ENCODE measurements around the gene GRN. TPM values are rescaled to one million over a fixed set of nuclear protein-coding genes. Genes with fewer than 3 reads are reported as not detected.

Gene GRN
- total and polyA plus RNA-seq, 2 of the 13 experiments (the other 11 are each of a cell fraction or from before 2014, with no cell fraction given), result 86.6 to 143 TPM

DNA sequence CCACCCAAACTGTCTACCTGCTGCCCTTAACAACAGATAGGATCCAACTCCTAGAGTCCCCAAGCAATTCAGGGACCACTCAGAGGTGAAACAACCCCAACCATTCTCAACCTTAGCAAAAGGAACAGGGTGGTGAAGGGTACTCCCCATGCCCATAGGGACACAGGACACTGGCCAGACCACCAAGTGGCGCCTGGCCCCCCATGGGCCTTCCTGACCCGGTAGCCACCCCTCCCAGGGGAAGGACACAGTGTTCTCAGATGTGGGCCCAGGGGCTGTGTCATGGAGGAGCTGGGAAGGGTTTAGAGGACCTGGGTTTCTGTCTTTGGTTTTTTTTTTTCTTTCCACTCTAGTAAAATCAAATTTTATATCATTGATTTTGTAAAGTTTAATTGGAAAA, 10.8 kb upstream of the GRN start (continued):
- TF ChIP-seq MTF2 (CRISPR knock-in tag; IDR thresholded peaks at IDR 0.05; ENCODE audit: borderline replicate concordance), result no peak
- TF ChIP-seq, protein P1, sequence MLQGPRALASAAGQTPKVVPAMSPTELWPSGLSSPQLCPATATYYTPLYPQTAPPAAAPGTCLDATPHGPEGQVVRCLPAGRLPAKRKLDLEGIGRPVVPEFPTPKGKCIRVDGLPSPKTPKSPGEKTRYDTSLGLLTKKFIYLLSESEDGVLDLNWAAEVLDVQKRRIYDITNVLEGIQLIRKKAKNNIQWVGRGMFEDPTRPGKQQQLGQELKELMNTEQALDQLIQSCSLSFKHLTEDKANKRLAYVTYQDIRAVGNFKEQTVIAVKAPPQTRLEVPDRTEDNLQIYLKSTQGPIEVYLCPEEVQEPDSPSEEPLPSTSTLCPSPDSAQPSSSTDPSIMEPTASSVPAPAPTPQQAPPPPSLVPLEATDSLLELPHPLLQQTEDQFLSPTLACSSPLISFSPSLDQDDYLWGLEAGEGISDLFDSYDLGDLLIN (CRISPR knock-in tag; IDR thresholded peaks at IDR 0.05; ENCODE audit: borderline replicate concordance), result no peak
- TF ChIP-seq ZIK1 (CRISPR knock-in tag; IDR thresholded peaks at IDR 0.05; ENCODE audit: borderline replicate concordance, low read depth), result no peak
- no peak for TF ChIP-seq MTA1 (CRISPR knock-in tag; IDR thresholded peaks at IDR 0.05; ENCODE audit: borderline replicate concordance)

DNA sequence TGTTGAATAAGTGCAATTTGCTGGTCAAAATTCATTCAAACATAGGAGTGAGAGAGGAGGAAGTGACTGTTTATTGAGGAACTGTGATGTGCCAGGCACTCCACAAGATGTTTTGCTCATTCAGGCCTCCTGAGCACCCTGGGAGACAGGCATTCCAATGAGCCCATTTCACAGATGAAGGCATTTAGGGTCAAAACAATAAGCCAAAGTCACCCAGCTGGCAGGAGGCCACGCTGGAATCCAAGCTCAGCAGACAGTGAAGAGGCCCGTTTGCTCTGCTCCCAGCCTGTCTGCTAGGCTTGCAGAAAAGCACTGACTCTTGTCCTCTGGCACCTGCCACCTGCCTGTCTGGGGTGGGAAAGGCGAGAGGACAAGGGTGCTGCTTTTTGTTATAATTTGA, 10.4 kb upstream of the GRN start:
- no peaks in the 10 kb centered on the region for H3K36me3 ChIP-seq (replicated peaks in 1 of 2; ENCODE audit: control insufficient read depth in 1 of 2, insufficient read depth in 2 of 2, low read length in 2 of 2)
- H3K9me3 ChIP-seq (ENCODE audit: low read length), result no peaks in the 10 kb centered on the region
- ATAC-seq (peak; percentile 57), FAIRE-seq (no peak), DNase-seq (ENCODE audit: low spot score) (no peak)
- BruUV-seq (replicated peaks), result no TSS peak
- H4K20me1 ChIP-seq (ENCODE audit: insufficient read depth, low read length), result no peaks in the 10 kb centered on the region
- peaks cover 24% of the 10 kb centered on the region for H3K4me1 ChIP-seq (ENCODE audit: insufficient read depth, low read length)
- H2AFZ ChIP-seq (ENCODE audit: low read length), result no peak overlapping the region
- H3K4me2 ChIP-seq (ENCODE audit: low read depth, low read length), result no peak overlapping the region
- intact Hi-C loops (cut with micrococcal nuclease; ENCODE audit: unreplicated experiment), result no loop called here
- no peak overlapping the region for H3K9ac ChIP-seq (ENCODE audit: insufficient read depth, low read depth, low read length)
- H3K27ac ChIP-seq (ENCODE audit: extremely low read length, insufficient read depth, low read length), result no peak overlapping the region
- 7% methylated on average over 3 of the region's 3 CpGs for WGBS (ENCODE audit: low lambda C conversion rate)
- POLR2A ChIA-PET, result interaction anchor here (2.3 kb wide), 1 partner anchor 10 kb away, joined by 8 read pairs; the partner anchor contains the start of gene GRN
- TF ChIP-seq ZNF629 (CRISPR knock-in tag; conservative IDR thresholded peaks at IDR 0.05) (peak; percentile 87), YEATS2 (CRISPR knock-in tag; IDR thresholded peaks at IDR 0.05; ENCODE audit: borderline replicate concordance) (no peak), ZNF501 (CRISPR knock-in tag; IDR thresholded peaks at IDR 0.05) (0 out of 2 replicates have a peak, but pooled peaks have one; percentile 40), ISL2 (CRISPR knock-in tag; IDR thresholded peaks at IDR 0.05) (no peak), TMF1 (CRISPR knock-in tag; IDR thresholded peaks at IDR 0.05; ENCODE audit: low read depth) (no peak)
- TF ChIP-seq, protein P2, sequence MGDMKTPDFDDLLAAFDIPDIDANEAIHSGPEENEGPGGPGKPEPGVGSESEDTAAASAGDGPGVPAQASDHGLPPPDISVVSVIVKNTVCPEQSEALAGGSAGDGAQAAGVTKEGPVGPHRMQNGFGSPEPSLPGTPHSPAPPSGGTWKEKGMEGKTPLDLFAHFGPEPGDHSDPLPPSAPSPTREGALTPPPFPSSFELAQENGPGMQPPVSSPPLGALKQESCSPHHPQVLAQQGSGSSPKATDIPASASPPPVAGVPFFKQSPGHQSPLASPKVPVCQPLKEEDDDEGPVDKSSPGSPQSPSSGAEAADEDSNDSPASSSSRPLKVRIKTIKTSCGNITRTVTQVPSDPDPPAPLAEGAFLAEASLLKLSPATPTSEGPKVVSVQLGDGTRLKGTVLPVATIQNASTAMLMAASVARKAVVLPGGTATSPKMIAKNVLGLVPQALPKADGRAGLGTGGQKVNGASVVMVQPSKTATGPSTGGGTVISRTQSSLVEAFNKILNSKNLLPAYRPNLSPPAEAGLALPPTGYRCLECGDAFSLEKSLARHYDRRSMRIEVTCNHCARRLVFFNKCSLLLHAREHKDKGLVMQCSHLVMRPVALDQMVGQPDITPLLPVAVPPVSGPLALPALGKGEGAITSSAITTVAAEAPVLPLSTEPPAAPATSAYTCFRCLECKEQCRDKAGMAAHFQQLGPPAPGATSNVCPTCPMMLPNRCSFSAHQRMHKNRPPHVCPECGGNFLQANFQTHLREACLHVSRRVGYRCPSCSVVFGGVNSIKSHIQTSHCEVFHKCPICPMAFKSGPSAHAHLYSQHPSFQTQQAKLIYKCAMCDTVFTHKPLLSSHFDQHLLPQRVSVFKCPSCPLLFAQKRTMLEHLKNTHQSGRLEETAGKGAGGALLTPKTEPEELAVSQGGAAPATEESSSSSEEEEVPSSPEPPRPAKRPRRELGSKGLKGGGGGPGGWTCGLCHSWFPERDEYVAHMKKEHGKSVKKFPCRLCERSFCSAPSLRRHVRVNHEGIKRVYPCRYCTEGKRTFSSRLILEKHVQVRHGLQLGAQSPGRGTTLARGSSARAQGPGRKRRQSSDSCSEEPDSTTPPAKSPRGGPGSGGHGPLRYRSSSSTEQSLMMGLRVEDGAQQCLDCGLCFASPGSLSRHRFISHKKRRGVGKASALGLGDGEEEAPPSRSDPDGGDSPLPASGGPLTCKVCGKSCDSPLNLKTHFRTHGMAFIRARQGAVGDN (CRISPR knock-in tag; IDR thresholded peaks at IDR 0.05), result peak; percentile 11; the same call in 1 of the 2 replicates
- peaks cover 2 to 40% of the 10 kb centered on the region in 2 experiments for H3K27me3 ChIP-seq (ENCODE audit: control insufficient read depth in 1 of 2, insufficient read depth in 2 of 2, low read length in 2 of 2)
- CTCF ChIA-PET (ENCODE audit: low intra/inter-chr PET ratio, low total read pairs), result no interaction called here
- H3K79me2 ChIP-seq (ENCODE audit: insufficient read depth, low read length), result no peaks in the 10 kb centered on the region
- in situ Hi-C loops (cut with HindIII; ENCODE audit: extremely low pct_ligation_motif_present, low pct_unique_long_range_greater_than_20kb), result no loop called here
- no peak overlapping the region for H3K4me3 ChIP-seq (replicated peaks in 1 of 3; ENCODE audit: insufficient read depth in 1 of 3, low read depth in 2 of 3, low read length in 3 of 3)
